Heart left ventricle (tissue), 13 donors: Measurements from ENCODE around the gene SLIT1.

ENCODE experiments used
- CTCF ChIP-seq, 12 donors: fragments of 200-600 bp; sonication (generic) in 4 of 12; IDR thresholded peaks; one replicate each; pipeline versions ENCODE4 v1.5.0 to v1.8.0; 2018 to 2022; ENCODE audit warnings: antibody characterized with exemption in 12 of 12, mild to moderate bottlenecking in 5 of 12
- POLR2A ChIP-seq, 2 donors: fragments of 450-650 bp; IDR thresholded peaks; one replicate each; pipeline ENCODE4 v1.6.1; 2017; ENCODE audit warnings: antibody characterized with exemption in 2 of 2, mild to moderate bottlenecking in 2 of 2, moderate library complexity in 2 of 2
- donor health status: ischemic (EF 13 %, LVEDD 7.1; RV severe dilation, severe dysfunction).
- donor health status: DM: no; HTN: yes; CAD: no.
- donor health status: DM: no; HTN: no; CAD: no.
- donor health status: ischemic (EF 25% LVEDD 6.9; RV normal size, moderate dysfunction).
- donor health status: ischemic (EF 25% LVEDD 5.7; RV mildly dilated, moderate dysfunction).
- donor health status: ischemic (EF 35%, LVEDD 5.7; RV mildly dilated, moderate dysfunction).
- donor health status: nonischemic (EF 11% LVEDD 7.7; RV severe dilation, severe dysfunction).
- donor health status: DM: yes; HTN: yes; CAD: no.
- donor health status: PGD.
- donor health status: ischemic (EF 29% LVEDD 5.4; RV normal size, mild dysfunction).
- donor health status: nonischemic (EF 23%, LVEDD 6.1; RV moderate dilation, normal function).

DNA sequence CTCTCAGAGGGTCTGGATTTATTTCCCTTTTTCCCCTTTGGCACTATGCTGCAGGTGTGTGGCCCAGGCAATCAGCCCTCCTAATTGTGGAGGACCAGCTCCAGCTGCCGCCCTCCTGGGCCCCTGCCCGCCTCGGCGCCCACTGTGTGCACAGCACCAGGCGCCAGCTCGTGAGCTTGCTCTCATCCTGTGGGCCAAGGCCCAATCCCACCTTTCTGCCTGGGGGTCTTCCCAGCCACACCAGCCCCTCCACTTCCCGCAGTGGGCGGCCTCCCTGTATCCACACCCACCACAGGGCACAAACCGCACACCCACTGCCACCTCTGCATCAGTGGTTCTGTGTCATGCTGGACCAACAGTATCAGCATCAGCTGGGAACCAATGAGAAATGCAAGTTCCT, 25.5 kb upstream of the SLIT1 start:
- TF ChIP-seq POLR2A (IDR thresholded peaks at IDR 0.05) (no peak), CTCF (IDR thresholded peaks at IDR 0.05) (no peak)
